ENCODE results near the gene FAM76A. TPM values are rescaled to one million over a fixed set of nuclear protein-coding genes. Genes with fewer than 3 reads are reported as not detected.

The FAM76A gene
- polyA plus RNA-seq, 1 donor (not counting 4 experiments of a cell fraction or from before 2014, with no cell fraction given) = 13.5 TPM

DNA sequence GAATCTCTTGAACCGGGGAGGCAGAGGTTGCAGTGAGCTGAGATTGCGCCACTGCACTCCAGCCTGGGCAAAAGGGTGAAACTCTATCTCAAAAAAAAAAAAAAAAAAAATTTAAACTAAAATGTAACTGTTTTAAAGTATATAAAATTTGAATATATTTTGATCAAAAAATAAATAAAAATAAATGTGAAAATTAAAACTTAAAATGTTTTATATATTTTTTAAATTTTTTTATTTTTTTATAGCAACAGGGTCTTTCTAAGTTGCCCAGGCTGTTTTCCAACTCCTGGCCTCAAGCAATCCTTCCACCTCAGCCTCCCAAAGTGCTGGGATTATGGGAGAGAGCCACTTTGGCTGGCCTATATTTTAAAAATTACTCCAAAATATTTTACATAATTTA is 15.2 kb upstream of the FAM76A start:
- Histone ChIP-seq H3K9me1 (ENCODE audit: control insufficient read depth, extremely low read depth, insufficient read depth, low read length) (no peaks in the 10 kb centered on the region), H3K4me3 (ENCODE audit: control insufficient read depth in 2 of 3, extremely low read depth in 1 of 3, insufficient read depth in 2 of 3, low read depth in 1 of 3, low read length in 3 of 3) (no peak overlapping the region), H3K27me3 (ENCODE audit: control insufficient read depth, extremely low read depth, insufficient read depth, low read length) (no peaks in the 10 kb centered on the region), H4K20me1 (ENCODE audit: control insufficient read depth, extremely low read depth, insufficient read depth, low read length) (no peaks in the 10 kb centered on the region), H3K79me2 (ENCODE audit: control insufficient read depth, insufficient read depth, low read length) (no peaks in the 10 kb centered on the region), H2AFZ (ENCODE audit: control insufficient read depth, low read length) (no peak overlapping the region), H3K4me1 (ENCODE audit: control insufficient read depth, extremely low read depth, insufficient read depth, low read length) (no peaks in the 10 kb centered on the region), H3K4me2 (ENCODE audit: control insufficient read depth, extremely low read depth, insufficient read depth, low read depth, low read length) (no peak overlapping the region), H3K36me3 (ENCODE audit: control insufficient read depth in 2 of 2, extremely low read depth in 1 of 2, insufficient read depth in 2 of 2, low read length in 2 of 2) (no peaks in the 10 kb centered on the region), H3K9me3 (ENCODE audit: control insufficient read depth, low read depth, low read length) (no peaks in the 10 kb centered on the region), H3K27ac (ENCODE audit: control insufficient read depth, insufficient read depth, low read length) (no peak overlapping the region), H3K9ac (ENCODE audit: control insufficient read depth, extremely low read depth, insufficient read depth, low read length) (no peak overlapping the region)
- TF ChIP-seq, protein P1, sequence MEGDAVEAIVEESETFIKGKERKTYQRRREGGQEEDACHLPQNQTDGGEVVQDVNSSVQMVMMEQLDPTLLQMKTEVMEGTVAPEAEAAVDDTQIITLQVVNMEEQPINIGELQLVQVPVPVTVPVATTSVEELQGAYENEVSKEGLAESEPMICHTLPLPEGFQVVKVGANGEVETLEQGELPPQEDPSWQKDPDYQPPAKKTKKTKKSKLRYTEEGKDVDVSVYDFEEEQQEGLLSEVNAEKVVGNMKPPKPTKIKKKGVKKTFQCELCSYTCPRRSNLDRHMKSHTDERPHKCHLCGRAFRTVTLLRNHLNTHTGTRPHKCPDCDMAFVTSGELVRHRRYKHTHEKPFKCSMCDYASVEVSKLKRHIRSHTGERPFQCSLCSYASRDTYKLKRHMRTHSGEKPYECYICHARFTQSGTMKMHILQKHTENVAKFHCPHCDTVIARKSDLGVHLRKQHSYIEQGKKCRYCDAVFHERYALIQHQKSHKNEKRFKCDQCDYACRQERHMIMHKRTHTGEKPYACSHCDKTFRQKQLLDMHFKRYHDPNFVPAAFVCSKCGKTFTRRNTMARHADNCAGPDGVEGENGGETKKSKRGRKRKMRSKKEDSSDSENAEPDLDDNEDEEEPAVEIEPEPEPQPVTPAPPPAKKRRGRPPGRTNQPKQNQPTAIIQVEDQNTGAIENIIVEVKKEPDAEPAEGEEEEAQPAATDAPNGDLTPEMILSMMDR (optimal IDR thresholded peaks at IDR 0.05 in 1 of 3, IDR thresholded peaks at IDR 0.05 in 1 of 3, conservative IDR thresholded peaks at IDR 0.05 in 1 of 3; ENCODE audit: extremely low read depth in 1 of 3, insufficient read depth in 2 of 3, low read length in 3 of 3) = no peak
- no peak for DNase-seq (ENCODE audit: low read depth, low spot score)
- no peak for FAIRE-seq
- dilution Hi-C loops (cut with MboI; ENCODE audit: extremely low pct_ligation_motif_present, low sequenced_read_pairs) = no loop called here

DNA sequence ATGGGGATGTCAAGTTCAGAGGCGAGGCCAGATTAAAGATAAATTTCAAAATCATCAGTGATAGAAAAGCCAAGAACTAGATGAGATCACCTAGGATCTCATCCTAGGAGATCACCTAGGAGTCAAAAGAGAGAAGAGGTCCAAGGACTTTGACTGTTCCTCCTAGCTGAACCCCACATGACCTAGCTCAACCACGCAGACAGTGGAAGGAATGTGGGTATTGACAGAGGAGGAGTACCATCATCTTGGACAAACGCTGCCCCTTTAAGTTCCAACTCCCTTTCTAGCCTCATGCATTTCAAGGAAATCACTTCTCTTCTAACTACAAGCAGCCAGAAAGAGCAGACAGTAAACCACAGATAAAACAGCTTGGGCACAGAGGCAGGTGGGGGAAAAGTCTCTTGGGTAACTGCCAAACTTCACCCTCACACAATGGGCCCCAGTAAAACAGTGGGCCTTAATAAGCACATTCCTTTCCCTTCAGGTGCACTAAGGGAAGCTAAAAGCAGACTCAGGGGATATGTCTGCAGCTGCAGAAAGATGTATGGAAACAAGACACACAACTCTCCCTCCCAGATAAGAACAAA is 12.5 kb upstream of the FAM76A start:
- Histone ChIP-seq H3K27me3 (ENCODE audit: control insufficient read depth, extremely low read depth, insufficient read depth, low read length) (no peaks in the 10 kb centered on the region), H2AFZ (ENCODE audit: control insufficient read depth, low read length) (no peak overlapping the region), H3K27ac (ENCODE audit: control insufficient read depth, insufficient read depth, low read length) (no peak overlapping the region), H3K9me1 (ENCODE audit: control insufficient read depth, extremely low read depth, insufficient read depth, low read length) (no peaks in the 10 kb centered on the region), H3K4me3 (ENCODE audit: control insufficient read depth in 2 of 3, extremely low read depth in 1 of 3, insufficient read depth in 2 of 3, low read depth in 1 of 3, low read length in 3 of 3) (no peak overlapping the region), H3K9me3 (ENCODE audit: control insufficient read depth, low read depth, low read length) (no peaks in the 10 kb centered on the region), H3K4me1 (ENCODE audit: control insufficient read depth, extremely low read depth, insufficient read depth, low read length) (no peaks in the 10 kb centered on the region), H3K4me2 (ENCODE audit: control insufficient read depth, extremely low read depth, insufficient read depth, low read depth, low read length) (no peak overlapping the region), H3K9ac (ENCODE audit: control insufficient read depth, extremely low read depth, insufficient read depth, low read length) (no peak overlapping the region), H3K36me3 (ENCODE audit: control insufficient read depth in 2 of 2, extremely low read depth in 1 of 2, insufficient read depth in 2 of 2, low read length in 2 of 2) (no peaks in the 10 kb centered on the region), H3K79me2 (ENCODE audit: control insufficient read depth, insufficient read depth, low read length) (no peaks in the 10 kb centered on the region), H4K20me1 (ENCODE audit: control insufficient read depth, extremely low read depth, insufficient read depth, low read length) (no peaks in the 10 kb centered on the region)
- no peak for DNase-seq (ENCODE audit: low read depth, low spot score)
- dilution Hi-C loops (cut with MboI; ENCODE audit: extremely low pct_ligation_motif_present, low sequenced_read_pairs) = no loop called here
- FAIRE-seq = no peak
- TF ChIP-seq, protein P1 (optimal IDR thresholded peaks at IDR 0.05 in 1 of 3, IDR thresholded peaks at IDR 0.05 in 1 of 3, conservative IDR thresholded peaks at IDR 0.05 in 1 of 3; ENCODE audit: extremely low read depth in 1 of 3, insufficient read depth in 2 of 3, low read length in 3 of 3) = no peak
- no peak for TF ChIP-seq EZH2 (IDR thresholded peaks at IDR 0.05; ENCODE audit: low read length)
